HCT116 (cell line): ENCODE data around the gene SPTB.

Source experiments
- CEBPB ChIP-seq: IDR thresholded peaks from 2 replicates; pipeline ENCODE4 v1.6.1; 2012; ENCODE audit warnings: low read depth
- CTCF ChIP-seq, 3 experiments: fragments of 200-600 bp in 1 of 3; sonication (generic) in 1 of 3; IDR thresholded peaks in 2 of 3; conservative IDR thresholded peaks in 1 of 3; 2 replicates each; pipeline ENCODE4 v1.5.1; 2012 to 2017; ENCODE audit warnings: low read depth in 2 of 3, low read length in 2 of 3, antibody characterized with exemption in 1 of 3, borderline replicate concordance in 1 of 3, control low read depth in 1 of 3, mild to moderate bottlenecking in 1 of 3, mixed read lengths in 1 of 3, mixed run types in 1 of 3, moderate library complexity in 1 of 3; ENCODE audit not compliant: insufficient read depth in 1 of 3
- FOSL1 ChIP-seq: IDR thresholded peaks from 2 replicates; pipeline ENCODE4 v1.6.1; 2012; ENCODE audit warnings: low read depth
- JUND ChIP-seq: IDR thresholded peaks from 2 replicates; pipeline ENCODE4 v1.6.1; 2012
- MAX ChIP-seq: IDR thresholded peaks from 2 replicates; pipeline ENCODE4 v1.6.1; 2012
- RAD21 ChIP-seq: IDR thresholded peaks from 2 replicates; pipeline ENCODE4 v1.6.1; 2012; ENCODE audit warnings: low read depth, mild to moderate bottlenecking
- REST ChIP-seq: IDR thresholded peaks from 2 replicates; pipeline ENCODE4 v1.6.1; 2012; ENCODE audit warnings: low read depth
- YY1 ChIP-seq: IDR thresholded peaks from 2 replicates; pipeline ENCODE4 v1.6.1; 2011; ENCODE audit warnings: low read length, low read depth, moderate library complexity, mild to moderate bottlenecking; ENCODE audit not compliant: insufficient replicate concordance; ENCODE audit errors: extremely low read depth
- ZBTB33 ChIP-seq: IDR thresholded peaks from 2 replicates; pipeline ENCODE4 v1.6.1; 2011; ENCODE audit warnings: mild to moderate bottlenecking, low read length, moderate library complexity; ENCODE audit not compliant: insufficient replicate concordance; ENCODE audit errors: extremely low read depth
- ZFX ChIP-seq: fragments of 450-650 bp; IDR thresholded peaks from 2 replicates; pipeline ENCODE4 v1.6.1; 2017
- ZNF274 ChIP-seq: fragments of 200-500 bp; sonication (Bioruptor generic); IDR thresholded peaks from 2 replicates; pipeline ENCODE4 v1.6.1; 2014; ENCODE audit warnings: mild to moderate bottlenecking, low read depth, low read length, inconsistent platforms

- no peak for TF ChIP-seq REST
- TF ChIP-seq CEBPB = no peak
- no peak for TF ChIP-seq CTCF (IDR thresholded peaks at IDR 0.05 in 2 of 3, conservative IDR thresholded peaks at IDR 0.05 in 1 of 3; ENCODE audit: borderline replicate concordance in 1 of 3, insufficient read depth in 1 of 3, low read depth in 2 of 3, low read length in 2 of 3)
- TF ChIP-seq MAX = no peak
- TF ChIP-seq ZNF274 = no peak
- no peak for TF ChIP-seq RAD21
- no peak for TF ChIP-seq FOSL1
- no peak for TF ChIP-seq JUND
- TF ChIP-seq ZFX = no peak
- TF ChIP-seq YY1 = no peak
- TF ChIP-seq ZBTB33 = no peak
Observed at GRCh38 chr14:64825509-64825908, 54.2 kb downstream of the SPTB start.
